Pancreas (tissue), 10 donors: ENCODE data around the gene C1QB. TPM values are rescaled to one million over a fixed set of nuclear protein-coding genes. Genes with fewer than 3 reads are reported as not detected.

Source experiments
- ATAC-seq, 4 donors: fragments of 200-7000 bp; cut with Tn5 transposase; one replicate each; pipeline versions ENCODE4 v1.8.0 to v1.9.1; 2020; ENCODE audit warnings: mild to moderate bottlenecking in 4 of 4, moderate library complexity in 4 of 4
- DNase-seq, 6 donors: peaks; one replicate each; pipeline ENCODE4 v3.0.0-alpha.2; 2020
- FAIRE-seq: peaks from 2 replicates; lab custom pipeline; 2012; peaks lifted over from hg19 to GRCh38; lab: Jason Lieb, UNC
- H3K27ac ChIP-seq, 4 donors: fragments of 200-600 bp; sonication (generic); 1 replicate in 3 of 4; 2 replicates in 1 of 4; pipeline versions ENCODE4 v1.5.0 to v1.8.0; 2020
- H3K27me3 ChIP-seq, 4 donors: fragments of 200-600 bp; one replicate each; pipeline ENCODE4 v1.8.0; 2021
- H3K36me3 ChIP-seq, 3 donors: fragments of 200-600 bp; sonication (generic) in 1 of 3; one replicate each; pipeline versions ENCODE4 v1.5.0 to v1.8.0; 2020 to 2021
- H3K4me1 ChIP-seq, 3 donors: fragments of 200-600 bp; one replicate each; pipeline ENCODE4 v1.8.0; 2021
- H3K4me3 ChIP-seq, 4 donors: fragments of 200-600 bp; sonication (generic) in 2 of 4; one replicate each; pipeline versions ENCODE4 v1.5.0 to v1.8.0; 2020 to 2021
- H3K9me3 ChIP-seq, 4 donors: fragments of 200-600 bp; one replicate each; pipeline ENCODE4 v1.8.0; 2021
- CTCF ChIP-seq, 4 donors: fragments of 200-600 bp; sonication (generic) in 3 of 4; IDR thresholded peaks; one replicate each; pipeline versions ENCODE4 v1.5.0 to v1.8.0; 2021; ENCODE audit warnings: antibody characterized with exemption in 4 of 4
- WGBS, 2 donors: extraction: QIAGEN DNeasy Blood & Tissue Kit; methylation state at CpG; one replicate each; pipeline ENCODE4 v1.1.7; 2013; 5-methylcytosine and 5-hydroxymethylcytosine counted together
- intact Hi-C, 3 donors: fragments of 100-400 bp; cut with DNase I; formaldehyde crosslinking; loops; one replicate each; pipeline versions ENCODE4 v1.11.1 to v1.14.2; 2022
- polyA plus RNA-seq, 2 donors: library from polyadenylated mRNA; stranded (reverse); fragments of 200-250 nt; gene quantifications; one replicate each; pipeline ENCODE4 v1.2.3, GENCODE V29; 2013
- total RNA-seq, 6 donors: library from RNA; stranded (reverse); fragmentation: NEBNext Ultra II Directional in 4 of 6; extraction: Animal tissue kit (Norgen Biotek cat#: 25700) in 4 of 6; gene quantifications; one replicate each; pipeline versions ENCODE4 v1.2.1 to v1.2.4, GENCODE V29; 2021 to 2023
- donor health status: healthy with polysubstance abuse.
- donor health status: DM: no; HTN: no; CAD: no; lungs with moderate emphysema.
- donor health status: DM: no; HTN: no; CAD: no.
- donor health status: control.
- donor health status: control.
- donor health status: Bipolar disorder and iron deficiency.
- donor health status: DM: yes; HTN: yes; CAD: no.
- donor health status: DM: no; HTN: no; CAD: no.
- donor health status: DM: no; HTN: no; CAD: no.
- donor health status: DM: yes; HTN: yes; CAD: no.

C1QB gene
- total and polyA plus RNA-seq, 8 donors: 4.2 to 145 (median 17.1) TPM

- ATAC-seq: no peak
- no peaks in the 10 kb centered on the region for H3K36me3 ChIP-seq
- WGBS, 2 donors: 62 to 65% methylated on average over 2 of the region's 2 CpGs
- no peak for FAIRE-seq
- no peak for DNase-seq
- TF ChIP-seq CTCF (IDR thresholded peaks at IDR 0.05): no peak
- H3K27me3 ChIP-seq: no peaks in the 10 kb centered on the region
- no peak overlapping the region for H3K27ac ChIP-seq
- intact Hi-C loops: loop anchor here in 2 of 3 donors (5.0 to 10.0 kb wide), 2 partner anchors 95 to 98 kb away; no protein-coding TSS in a partner anchor
- no peaks in the 10 kb centered on the region for H3K9me3 ChIP-seq
- no peaks in the 10 kb centered on the region for H3K4me1 ChIP-seq
- H3K4me3 ChIP-seq: no peak overlapping the region
Measured at GRCh38 chr1:22629886-22630285, 23.1 kb upstream of the C1QB start.

- Histone ChIP-seq H3K36me3 (no peaks in the 10 kb centered on the region), H3K9me3 (no peaks in the 10 kb centered on the region), H3K27ac (no peak overlapping the region), H3K27me3 (no peaks in the 10 kb centered on the region), H3K4me3 (no peak overlapping the region), H3K4me1 (no peaks in the 10 kb centered on the region)
- 93 to 96% methylated on average over 10 of the region's 10 CpGs for WGBS, 2 donors
- intact Hi-C loops: loop anchor here in 2 of 3 donors (5.0 to 10.0 kb wide), 2 partner anchors 99 to 102 kb away; no protein-coding TSS in a partner anchor
- TF ChIP-seq CTCF (IDR thresholded peaks at IDR 0.05): no peak
- FAIRE-seq (no peak), ATAC-seq (no peak), DNase-seq (no peak)
Measured at GRCh38 chr1:22633697-22634463, 19.2 kb upstream of the C1QB start.

GRCh38 chr1:22635436-22635835 lies 17.6 kb upstream of the C1QB start:
- 18 to 20% methylated on average over 7 of the region's 7 CpGs for WGBS, 2 donors
- Histone ChIP-seq H3K4me1 (no peaks in the 10 kb centered on the region), H3K27me3 (no peaks in the 10 kb centered on the region), H3K4me3 (no peak overlapping the region), H3K9me3 (no peaks in the 10 kb centered on the region), H3K36me3 (no peaks in the 10 kb centered on the region), H3K27ac (no peak overlapping the region)
- intact Hi-C loops: loop anchor here in 1 of 3 donors (10.0 kb wide), 1 partner anchor 101 kb away; no protein-coding TSS in a partner anchor
- no peak for FAIRE-seq
- ATAC-seq: peak; percentile 83 to 94 (median 90)
- DNase-seq: peak; percentile 79 to 91 (median 84)
- no peak for TF ChIP-seq CTCF (IDR thresholded peaks at IDR 0.05)

- TF ChIP-seq CTCF (IDR thresholded peaks at IDR 0.05): no peak
- Histone ChIP-seq H3K9me3 (no peaks in the 10 kb centered on the region), H3K36me3 (no peaks in the 10 kb centered on the region), H3K4me3 (peak within 1 kb of the TSS in 1 of 4 donors; percentile 19), H3K27me3 (no peaks in the 10 kb centered on the region), H3K27ac (no peak within 1 kb of the TSS), H3K4me1 (no peaks in the 10 kb centered on the region)
- intact Hi-C loops: loop anchor here in 1 of 3 donors (10.0 kb wide), 1 partner anchor 102 kb away; no protein-coding TSS in a partner anchor
- FAIRE-seq (no peak), ATAC-seq (peak; percentile 4 to 62 (median 40)), DNase-seq (peak in 1 of 6 donors; percentile 68)
- 72 to 77% methylated on average over 5 of the region's 5 CpGs for WGBS, 2 donors
Measured at GRCh38 chr1:22636353-22636752, 16.7 kb upstream of the C1QB start, which contains the start of gene C1QA. TSS of gene C1QA (plus strand) at chr1:22636628. CDS start at chr1:22637617, 989 bp downstream.
